ENCODE measurements around the gene UCMA.

- TF ChIP-seq EZH2 (IDR thresholded peaks at IDR 0.05) (no peak), FOXP2 (optimal IDR thresholded peaks at IDR 0.05; ENCODE audit: control extremely low read depth, extremely low read length, insufficient read depth) (no peak)
Observed at GRCh38 chr10:13271552-13272163, 37.5 kb upstream of the UCMA start.
